Astrocyte of the cerebellum (primary cell): ENCODE results near the gene MSTO1.
"Not testable (repeated sequence)": the region's sequence is repeated elsewhere in the genome, so short reads cannot be mapped to it uniquely, and the experiment has no call there.

ENCODE experiments used
- DNase-seq: peaks from one replicate; pipeline ENCODE4 v3.0.0-alpha.2; 2011; ENCODE audit warnings: low read depth
- H3K4me3 ChIP-seq: 2 replicates; pipeline ENCODE4 v1.5.1; 2011; ENCODE audit warnings: mild to moderate bottlenecking, low read depth, low read length, moderate library complexity
- CTCF ChIP-seq: IDR thresholded peaks from 2 replicates; pipeline ENCODE4 v1.5.1; 2012; ENCODE audit warnings: low read length, low read depth, moderate library complexity, mild to moderate bottlenecking; ENCODE audit errors: missing control alignments
- in situ Hi-C: cut with HindIII; loops from 2 replicates; pipeline ENCODE4 v1.10.0; 2017; ENCODE audit warnings: low sequenced_read_pairs

The MSTO1 gene

GRCh38 chr1:155651861-155652661 is 42.0 kb downstream of the MSTO1 start:
- no peak for TF ChIP-seq CTCF
- no peak for DNase-seq
- no peak overlapping the region for H3K4me3 ChIP-seq
- in situ Hi-C loops, result no loop called here

- TF ChIP-seq CTCF, result no peak
- DNase-seq, result no peak
- H3K4me3 ChIP-seq, result no peak overlapping the region
- in situ Hi-C loops, result no loop called here
Measured at GRCh38 chr1:155652951-155653350, 42.9 kb downstream of the MSTO1 start.

- no peak for TF ChIP-seq CTCF
- H3K4me3 ChIP-seq, result no peak overlapping the region
- in situ Hi-C loops, result no loop called here
- DNase-seq, result no peak
Measured at GRCh38 chr1:155657463-155657862, 47.4 kb downstream of the MSTO1 start.

- H3K4me3 ChIP-seq, in situ Hi-C loops, DNase-seq: not testable (repeated sequence)
Measured at GRCh38 chr1:155661239-155661638, 51.2 kb downstream of the MSTO1 start.
